ENCODE measurements around the gene EID2B.

- TF ChIP-seq CTCF (IDR thresholded peaks at IDR 0.05) (no peak), EP300 (IDR thresholded peaks at IDR 0.05) (no peak), POLR2AphosphoS5 (IDR thresholded peaks at IDR 0.05) (no peak)
Observed at GRCh38 chr19:39494661-39495060, 38.0 kb downstream of the EID2B start.

All from upper lobe of left lung (tissue), 4 donors.